ENCODE data around the gene DRAM2. TPM values are rescaled to one million over a fixed set of nuclear protein-coding genes. Genes with fewer than 3 reads are reported as not detected.

The DRAM2 gene
- 100 to 1,000 TPM in 1 of 4 donors, 10 to 100 TPM in 3; 38.8 to 125 (median 69.9) TPM for total RNA-seq

GRCh38 chr1:111139956-111140679 is at the start of gene DRAM2, which contains the start of gene CEPT1:
Gene DRAM2 (minus strand): TSS chr1:111140093. CDS start chr1:111131554, 8,539 bp downstream.
Gene CEPT1 (plus strand): TSS chr1:111140223. CDS start chr1:111147715, 7,492 bp downstream.
- peak; percentile 97 for DNase-seq (ENCODE audit: low spot score)
- peak; percentile 96 for ATAC-seq (ENCODE audit: low FRiP score)
- TF ChIP-seq CTCF (IDR thresholded peaks at IDR 0.05), result no peak

DNA sequence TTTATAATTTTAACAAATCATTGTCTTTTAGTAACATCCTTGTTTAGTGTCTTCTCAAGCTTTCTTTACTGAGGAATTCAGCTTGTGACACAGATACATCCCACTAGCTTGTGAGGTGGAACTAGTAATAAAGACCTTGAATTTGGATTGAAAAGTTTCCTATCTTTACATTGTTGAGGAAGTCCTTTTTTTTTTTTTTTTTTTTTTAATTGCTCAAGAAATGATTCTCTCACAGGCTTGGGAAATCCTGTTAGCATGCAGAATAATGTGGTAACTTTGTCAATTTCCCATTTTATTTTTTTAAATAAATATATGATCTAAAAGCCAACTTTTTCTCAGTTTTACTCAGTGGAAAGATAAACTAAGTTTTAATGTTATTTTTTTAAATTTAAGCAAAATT is 44.8 kb upstream of the DRAM2 start:
- no peak for TF ChIP-seq CTCF (IDR thresholded peaks at IDR 0.05)
- no peak for ATAC-seq (ENCODE audit: low FRiP score)

DNA sequence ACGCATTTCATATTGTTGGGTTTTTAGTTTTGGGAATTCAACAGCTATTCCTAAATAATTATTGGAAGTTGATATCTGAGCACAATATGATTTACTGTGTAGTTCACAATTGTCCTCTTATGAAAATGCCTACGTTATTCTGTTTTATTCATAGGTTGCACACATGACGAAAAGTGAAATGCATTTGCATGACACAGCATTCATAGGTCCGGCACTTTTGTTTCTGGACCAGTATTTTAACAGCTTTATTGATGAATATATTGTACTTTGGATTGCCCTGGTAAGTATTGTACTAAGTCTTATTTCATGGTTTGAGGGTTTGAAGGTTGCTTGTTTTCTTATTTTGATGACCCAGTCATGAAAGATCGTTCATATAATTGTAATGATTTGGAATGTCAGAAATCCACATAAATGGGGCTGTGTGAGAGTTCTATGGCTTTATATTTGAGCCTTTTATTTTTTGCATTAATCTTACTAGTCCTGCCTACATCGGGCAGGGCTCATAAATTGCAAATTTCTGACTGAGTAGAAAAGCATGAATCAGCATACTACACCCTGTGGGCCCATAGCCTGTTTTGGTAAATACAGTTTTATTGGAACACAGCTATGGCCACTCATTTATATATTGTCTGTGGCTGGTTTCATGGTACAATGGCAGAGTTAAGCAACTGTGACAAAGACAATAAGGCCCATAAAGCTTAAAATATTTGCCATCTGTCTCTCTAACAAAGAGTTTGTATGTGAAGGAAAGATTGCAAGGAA is 43.6 kb upstream of the DRAM2 start:
- no peak for TF ChIP-seq CTCF (IDR thresholded peaks at IDR 0.05)
- ATAC-seq (ENCODE audit: low FRiP score), result no peak
- no peak for DNase-seq (ENCODE audit: low spot score)

More for the DNA sequence above, 44.8 kb upstream of the DRAM2 start:
- DNase-seq (ENCODE audit: low spot score), result no peak

DNA sequence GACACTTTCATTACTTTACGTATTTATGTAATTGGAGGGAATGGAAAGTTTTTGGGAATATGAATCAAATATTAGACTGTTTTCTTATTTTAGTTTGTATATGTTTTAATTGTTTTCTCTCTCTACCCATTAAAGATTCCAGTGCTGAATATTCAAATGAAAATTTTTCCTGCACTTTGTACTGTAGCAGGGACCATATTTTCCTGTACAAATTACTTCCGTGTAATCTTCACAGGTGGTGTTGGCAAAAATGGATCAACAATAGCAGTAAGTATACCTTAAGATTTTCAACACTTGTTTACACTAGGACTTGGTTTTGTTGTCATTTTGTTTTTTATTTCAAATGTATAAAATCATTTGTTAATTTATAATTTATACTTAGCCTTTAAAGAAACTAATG is 42.2 kb upstream of the DRAM2 start:
- DNase-seq (ENCODE audit: low spot score) (no peak), ATAC-seq (ENCODE audit: low FRiP score) (no peak)
- no peak for TF ChIP-seq CTCF (IDR thresholded peaks at IDR 0.05)

DNA sequence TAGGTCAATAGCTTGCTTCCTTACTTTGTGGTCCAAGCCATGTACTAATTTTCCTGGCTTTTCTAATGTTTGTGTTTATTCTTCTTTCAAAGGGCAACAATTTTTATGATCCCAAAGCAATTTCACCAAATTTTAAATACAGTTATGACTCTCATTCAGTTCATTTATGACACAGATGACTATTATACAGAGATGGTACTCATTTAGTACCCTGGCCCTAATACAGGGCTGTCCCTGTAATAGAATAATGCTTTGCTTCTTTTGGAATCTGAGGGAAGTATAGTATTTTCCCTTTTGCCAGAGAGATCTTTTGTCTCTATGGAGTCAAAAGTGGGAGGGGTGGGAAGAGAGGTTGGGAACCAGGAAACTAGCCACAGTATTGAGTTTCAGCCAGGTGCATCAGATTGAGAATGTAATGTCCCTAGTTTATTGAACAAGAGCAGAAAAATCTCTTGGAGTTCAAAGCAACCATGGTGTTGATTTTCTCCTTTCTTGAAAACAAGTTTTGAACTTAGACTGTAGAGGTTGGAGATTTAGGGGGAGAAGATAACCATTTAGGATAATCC is 40.2 kb upstream of the DRAM2 start:
- no peak for ATAC-seq (ENCODE audit: low FRiP score)
- no peak for TF ChIP-seq CTCF (IDR thresholded peaks at IDR 0.05)
- no peak for DNase-seq (ENCODE audit: low spot score)

GRCh38 chr1:111176678-111177077 is 36.8 kb upstream of the DRAM2 start:
- no peak for TF ChIP-seq CTCF (IDR thresholded peaks at IDR 0.05)
- DNase-seq (ENCODE audit: low spot score) (no peak), ATAC-seq (ENCODE audit: low FRiP score) (no peak)
